Thyroid gland (tissue), 4 donors: Measurements from ENCODE around the gene MUC2. TPM values are rescaled to one million over a fixed set of nuclear protein-coding genes. Genes with fewer than 3 reads are reported as not detected.

Source experiments
- DNase-seq, 2 donors: peaks; one replicate each; pipeline ENCODE4 v3.0.0-alpha.2; 2019
- H3K27ac ChIP-seq, 3 donors: fragments of 200-600 bp; sonication (generic); 1 replicate in 2 of 3; 2 replicates in 1 of 3; pipeline ENCODE4 v1.5.1; 2016 to 2019; ENCODE audit warnings: mild to moderate bottlenecking in 1 of 3, moderate library complexity in 1 of 3
- H3K27me3 ChIP-seq: fragments of 200-600 bp; sonication (generic); one replicate; pipeline ENCODE4 v1.5.1; 2019
- H3K36me3 ChIP-seq, 2 donors: fragments of 200-600 bp; sonication (generic); one replicate each; pipeline ENCODE4 v1.5.1; 2016 to 2019
- H3K4me1 ChIP-seq, 2 donors: fragments of 200-600 bp; sonication (generic); one replicate each; pipeline ENCODE4 v1.5.1; 2017 to 2019
- H3K4me3 ChIP-seq, 3 donors: fragments of 200-600 bp; sonication (generic); replicated peaks in 1 of 3; 1 replicate in 2 of 3; 2 replicates in 1 of 3; pipeline ENCODE4 v1.5.1; 2016; ENCODE audit warnings: mild to moderate bottlenecking in 1 of 3
- H3K9me3 ChIP-seq: fragments of 200-600 bp; sonication (generic); one replicate; pipeline ENCODE4 v1.5.1; 2017
- CTCF ChIP-seq, 6 experiments: fragments of 200-600 bp in 3 of 6; fragments of 450-650 bp in 3 of 6; sonication (generic) in 3 of 6; IDR thresholded peaks; one replicate each; pipeline ENCODE4 v1.5.1; 2016 to 2019; ENCODE audit warnings: antibody characterized with exemption in 6 of 6, mild to moderate bottlenecking in 2 of 6, inconsistent platforms in 1 of 6, moderate library complexity in 1 of 6
- POLR2A ChIP-seq, 2 donors: fragments of 450-650 bp; IDR thresholded peaks; one replicate each; pipeline ENCODE4 v1.6.1; 2017; ENCODE audit warnings: antibody characterized with exemption in 2 of 2, mild to moderate bottlenecking in 2 of 2, moderate library complexity in 1 of 2
- WGBS, 2 donors: methylation state at CpG; one replicate each; pipeline ENCODE4 v1.1.5; 2017; 5-methylcytosine and 5-hydroxymethylcytosine counted together
- intact Hi-C: fragments of 100-400 bp; cut with DNase I; formaldehyde crosslinking; loops from one replicate; pipeline ENCODE4 v1.15.1; 2023
- total RNA-seq, 4 donors: library from RNA; depleted of rRNA; stranded (reverse); fragments of >200 nt; gene quantifications; one replicate each; pipeline ENCODE4 v1.2.3, GENCODE V29; 2016

Gene MUC2
- total RNA-seq, 4 donors from 2014 or later: not detected

GRCh38 chr11:1082728-1083620, 8.3 kb downstream of the MUC2 start:
- Histone ChIP-seq H3K36me3 (no peaks in the 10 kb centered on the region), H3K4me3 (no peak overlapping the region), H3K4me1 (no peaks in the 10 kb centered on the region), H3K9me3 (no peaks in the 10 kb centered on the region), H3K27ac (no peak overlapping the region), H3K27me3 (no peaks in the 10 kb centered on the region)
- 81 to 82% methylated on average over 14 to 17 of the region's 33 CpGs for WGBS, 2 donors
- intact Hi-C loops: no loop called here
- TF ChIP-seq CTCF (IDR thresholded peaks at IDR 0.05): no peak
- no peak for TF ChIP-seq POLR2A (IDR thresholded peaks at IDR 0.05)
- DNase-seq: no peak

GRCh38 chr11:1083621-1084551, 9.2 kb downstream of the MUC2 start:
- DNase-seq: no peak
- Histone ChIP-seq H3K9me3 (no peaks in the 10 kb centered on the region), H3K4me1 (no peaks in the 10 kb centered on the region), H3K36me3 (no peaks in the 10 kb centered on the region), H3K27ac (no peak overlapping the region), H3K27me3 (no peaks in the 10 kb centered on the region), H3K4me3 (no peak overlapping the region)
- 77 to 82% methylated on average over 6 to 14 of the region's 34 CpGs for WGBS, 2 donors
- intact Hi-C loops: no loop called here
- TF ChIP-seq POLR2A (IDR thresholded peaks at IDR 0.05) (no peak), CTCF (IDR thresholded peaks at IDR 0.05) (no peak)

- H3K36me3 ChIP-seq: no peaks in the 10 kb centered on the region
- no peaks in the 10 kb centered on the region for H3K9me3 ChIP-seq
- no peak overlapping the region for H3K4me3 ChIP-seq
- no peaks in the 10 kb centered on the region for H3K27me3 ChIP-seq
- TF ChIP-seq POLR2A (IDR thresholded peaks at IDR 0.05) (no peak), CTCF (IDR thresholded peaks at IDR 0.05) (no peak)
- no peak overlapping the region for H3K27ac ChIP-seq
- intact Hi-C loops: no loop called here
- no peak for DNase-seq
- 67 to 72% methylated on average over 23 to 40 of the region's 49 CpGs for WGBS, 2 donors
- H3K4me1 ChIP-seq: no peaks in the 10 kb centered on the region
Measured at GRCh38 chr11:1084561-1085439, 10.1 kb downstream of the MUC2 start.

GRCh38 chr11:1085440-1086170, 10.9 kb downstream of the MUC2 start:
- TF ChIP-seq POLR2A (IDR thresholded peaks at IDR 0.05): no peak
- TF ChIP-seq CTCF (IDR thresholded peaks at IDR 0.05): no peak
- Histone ChIP-seq H3K27me3 (no peaks in the 10 kb centered on the region), H3K36me3 (no peaks in the 10 kb centered on the region), H3K9me3 (no peaks in the 10 kb centered on the region), H3K27ac (no peak overlapping the region), H3K4me1 (no peaks in the 10 kb centered on the region), H3K4me3 (no peak overlapping the region)
- no peak for DNase-seq
- intact Hi-C loops: no loop called here
- WGBS, 2 donors: 88 to 90% methylated on average over 1 to 4 of the region's 26 CpGs
